Measurements from ENCODE around the gene ELP1.

DNA sequence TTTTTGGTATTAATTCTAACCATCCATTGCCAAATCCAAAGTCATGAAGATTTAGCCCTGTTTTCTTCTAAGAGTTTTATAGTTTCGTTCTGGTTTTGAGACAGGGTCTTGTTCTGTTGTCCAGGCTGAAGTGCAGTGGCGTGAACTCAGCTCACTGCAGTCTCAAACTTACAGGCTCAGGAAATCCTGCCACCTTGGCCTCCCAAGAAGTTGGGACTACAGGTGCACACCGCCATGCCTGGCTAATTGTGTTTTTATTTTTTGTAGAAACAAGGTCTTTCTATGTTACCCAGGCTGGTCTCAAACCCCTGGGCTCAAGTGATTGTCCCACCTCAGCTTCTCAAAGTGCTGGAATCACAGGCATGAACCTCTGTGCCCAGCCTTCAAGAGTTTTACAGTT is 50.8 kb downstream of the ELP1 start:
- TF ChIP-seq CTCF (IDR thresholded peaks at IDR 0.05 in 4 of 5, conservative IDR thresholded peaks at IDR 0.05 in 1 of 5) = no peak
- TF ChIP-seq POLR2A (IDR thresholded peaks at IDR 0.05) = no peak

All from gastrocnemius medialis (tissue), 4 donors.